Left cardiac atrium (tissue), 4 donors: ENCODE measurements around the gene CORO1C. TPM values are rescaled to one million over a fixed set of nuclear protein-coding genes. Genes with fewer than 3 reads are reported as not detected.
A peak's percentile ranks its signal among the peaks of the same experiment; 100 is the strongest.

Experiments used
- ATAC-seq, 2 donors: fragments of 200-7000 bp; cut with Tn5 transposase; one replicate each; pipeline ENCODE4 v1.9.1; 2020; ENCODE audit warnings: mild to moderate bottlenecking in 2 of 2, moderate library complexity in 2 of 2
- DNase-seq: peaks from one replicate; pipeline ENCODE4 v3.0.0-alpha.2; 2020
- intact Hi-C, 2 donors: fragments of 100-400 bp; cut with DNase I; formaldehyde crosslinking; loops; one replicate each; pipeline versions ENCODE4 v1.14.1 to v1.15.1; 2022 to 2023
- total RNA-seq, 2 donors: library from RNA; stranded (reverse); fragmentation: NEBNext Ultra II Directional; extraction: Animal tissue kit (Norgen Biotek cat#: 25700); gene quantifications; one replicate each; pipeline ENCODE4 v1.2.1, GENCODE V29; 2021
- donor health status: DM: no; HTN: yes; CAD: no.
- donor health status: DM: no; HTN: yes; CAD: no; lungs with severe emphysema.
- donor health status: DM: yes; HTN: yes; CAD: no.
- donor health status: Dilated cardiomyopathy.

The CORO1C gene
- total RNA-seq, 2 donors from 2014 or later, result 95.0 to 109 TPM

DNA sequence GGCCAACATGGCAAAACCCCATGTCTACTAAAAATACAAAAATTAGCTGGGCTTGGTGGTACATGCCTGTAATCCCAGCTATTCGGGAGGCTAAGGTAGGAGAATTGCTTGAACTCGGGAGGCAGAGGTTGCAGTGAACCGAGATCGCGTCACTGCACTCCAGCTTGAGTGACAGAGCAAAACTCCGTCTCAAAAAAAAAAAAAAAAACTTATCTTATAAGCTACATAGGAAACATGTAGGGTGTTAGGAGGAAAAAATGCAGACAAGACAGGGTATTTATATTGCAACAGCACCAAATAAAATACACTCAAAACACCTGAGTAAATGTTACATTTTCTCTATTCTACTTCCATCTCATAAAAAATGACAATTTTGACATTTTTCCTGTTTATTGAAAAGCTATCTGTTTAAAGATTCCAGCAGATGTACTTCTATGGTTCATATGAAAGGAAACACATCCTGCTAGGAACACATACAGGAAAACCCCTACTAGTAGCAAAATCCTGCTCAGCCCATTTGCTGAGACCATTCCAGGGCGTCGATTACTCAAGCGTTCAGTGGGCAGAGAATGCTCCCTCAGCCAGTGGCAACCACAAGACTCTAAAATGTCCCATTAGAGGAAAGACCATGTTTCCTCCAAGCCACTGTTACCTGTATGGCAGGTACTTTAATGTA, 19.7 kb downstream of the CORO1C start:
- no peak for DNase-seq
- no peak for ATAC-seq
- intact Hi-C loops, result no loop called here

DNA sequence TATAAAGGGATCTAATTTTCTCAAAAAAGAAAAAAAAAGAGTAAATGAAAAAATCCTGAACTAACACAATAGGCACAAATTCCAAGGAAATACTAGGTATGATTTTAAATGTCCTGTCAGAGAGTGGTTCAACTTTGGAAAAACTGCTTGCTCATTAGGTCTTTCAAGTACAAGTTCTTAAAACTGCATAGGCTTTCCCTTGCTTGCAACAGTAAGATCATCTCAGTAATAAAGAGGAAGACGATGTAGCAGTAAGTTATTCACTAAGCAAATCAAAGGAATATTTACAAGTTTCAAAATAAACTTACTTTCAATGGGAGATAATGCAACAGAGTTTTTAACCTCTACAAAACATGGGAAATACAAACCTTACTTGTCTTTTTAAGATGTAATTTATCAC, 21.6 kb downstream of the CORO1C start:
- no peak for ATAC-seq
- intact Hi-C loops, result no loop called here

DNA sequence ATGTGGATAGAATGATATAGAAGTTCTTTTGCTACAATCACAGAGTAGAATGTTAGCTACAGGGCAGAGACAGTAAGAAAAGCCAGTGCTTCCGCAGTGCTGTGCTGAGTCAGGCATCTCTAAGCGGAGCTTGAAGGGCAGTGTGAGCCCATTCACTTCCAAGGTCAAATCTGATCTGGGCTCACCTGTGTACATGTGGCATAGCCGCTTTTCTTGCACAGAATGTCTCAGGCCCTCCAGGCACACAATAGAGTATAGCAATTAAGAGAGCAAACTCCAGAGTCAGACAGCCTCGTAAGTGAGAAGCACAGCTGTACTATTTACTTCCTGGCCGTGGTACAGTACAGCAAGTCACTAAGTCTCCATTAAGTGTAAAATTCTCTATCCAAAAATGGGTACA, 26.8 kb downstream of the CORO1C start:
- ATAC-seq, result no peak
- no peak for DNase-seq
- intact Hi-C loops, result no loop called here

More for the DNA sequence above, 21.6 kb downstream of the CORO1C start:
- DNase-seq, result no peak

DNA sequence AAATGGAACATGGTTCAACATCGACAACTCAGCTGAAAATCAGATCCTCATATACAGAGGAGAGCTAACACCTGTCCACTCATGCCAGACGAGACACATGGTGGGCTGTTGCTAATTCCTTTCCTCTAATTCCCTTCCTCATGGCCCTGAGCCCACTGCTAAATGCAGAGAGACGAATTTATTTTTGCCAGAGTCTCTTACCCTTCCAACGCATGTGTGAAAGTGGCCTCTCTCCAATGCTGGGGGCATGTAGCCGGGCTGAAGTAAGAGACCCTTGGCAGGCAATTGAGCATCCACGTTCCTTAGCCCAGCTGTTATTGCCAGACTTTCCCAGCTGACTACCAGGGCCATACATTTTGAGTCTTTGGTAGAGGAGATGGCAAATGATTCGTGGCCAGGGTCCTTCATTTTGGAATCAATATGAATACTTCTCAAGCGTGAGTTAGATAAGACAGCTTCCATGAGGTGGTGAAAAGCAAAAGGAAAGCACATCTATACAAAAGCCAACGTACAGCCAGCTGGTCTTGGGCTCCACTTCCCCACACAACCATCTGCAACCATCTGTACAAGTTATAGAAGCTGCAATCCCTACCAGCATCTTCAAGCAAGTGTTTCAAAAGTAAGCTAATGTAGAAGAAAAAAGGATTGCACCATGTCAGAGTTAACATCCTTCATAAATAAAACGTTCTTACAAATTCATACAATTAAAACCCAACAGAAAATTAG, 28.6 kb downstream of the CORO1C start:
- DNase-seq, result no peak
- intact Hi-C loops, result no loop called here
- ATAC-seq, result peak in 1 of 2 donors; percentile 14

GRCh38 chr12:108701779-108702441, 29.4 kb downstream of the CORO1C start:
- intact Hi-C loops, result no loop called here
- ATAC-seq (peak; percentile 75 to 79), DNase-seq (no peak)

DNA sequence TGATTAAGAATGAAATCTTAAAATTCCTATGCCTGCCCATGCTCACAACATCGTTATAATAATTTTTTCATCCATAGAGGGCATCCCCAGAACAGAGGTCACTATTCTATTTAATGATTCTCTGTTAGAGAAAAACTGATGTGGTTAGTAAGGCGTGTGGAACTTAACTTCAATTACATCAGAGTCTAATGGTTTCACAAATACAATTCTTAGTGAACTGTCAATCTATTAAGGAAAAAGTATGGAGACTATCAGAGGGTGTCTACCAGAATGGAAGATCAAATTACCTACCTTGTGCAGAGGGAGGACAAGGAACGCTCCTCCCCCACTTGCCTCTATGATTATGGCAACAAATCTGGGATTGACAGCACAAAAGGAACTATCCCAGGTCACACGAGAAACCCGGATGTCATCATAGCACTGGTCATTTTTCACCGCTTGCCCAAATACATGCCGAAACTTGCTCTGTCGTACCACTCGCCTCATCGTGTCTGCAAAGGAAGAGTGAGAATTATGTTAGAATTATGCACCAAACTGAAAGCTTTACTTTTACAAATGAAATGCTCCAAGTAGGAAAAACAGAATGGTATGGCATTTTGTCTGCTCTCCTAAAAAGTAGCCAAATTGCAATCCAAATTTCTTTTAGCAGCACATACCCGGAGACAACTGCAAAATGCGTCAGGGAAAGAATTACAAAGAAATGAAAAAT, 30.3 kb downstream of the CORO1C start:
- ATAC-seq, result peak in 1 of 2 donors; percentile 23
- intact Hi-C loops, result no loop called here
- DNase-seq, result no peak

DNA sequence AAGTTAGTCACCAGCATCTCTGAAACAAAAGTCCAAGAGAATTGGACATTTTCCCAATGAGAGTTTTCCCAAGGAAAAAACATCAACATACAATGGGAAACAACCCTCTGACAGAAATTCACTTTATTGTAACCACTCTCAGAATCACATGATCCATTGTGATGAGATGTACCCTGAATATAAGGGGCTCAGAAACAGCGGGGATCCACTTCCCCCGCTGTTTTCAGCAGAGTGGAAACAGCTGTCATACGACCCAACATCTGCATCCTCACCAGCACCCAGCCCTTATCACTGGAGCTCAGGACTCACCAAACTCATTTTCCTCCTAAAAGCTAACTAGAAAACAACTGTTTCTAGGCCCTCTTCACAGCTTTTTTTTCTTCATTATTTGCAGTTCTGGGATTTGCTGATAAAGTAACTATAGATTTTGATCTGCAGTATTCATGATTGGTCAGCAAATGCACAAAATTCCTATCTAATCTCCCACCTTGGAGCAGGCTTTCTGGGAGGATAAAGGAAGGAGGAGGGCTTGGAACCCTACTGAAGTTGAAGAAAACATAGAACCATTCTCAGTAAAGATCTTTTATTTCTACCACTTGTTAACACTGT, 31.3 kb downstream of the CORO1C start:
- DNase-seq, result no peak
- intact Hi-C loops, result no loop called here
- no peak for ATAC-seq

DNA sequence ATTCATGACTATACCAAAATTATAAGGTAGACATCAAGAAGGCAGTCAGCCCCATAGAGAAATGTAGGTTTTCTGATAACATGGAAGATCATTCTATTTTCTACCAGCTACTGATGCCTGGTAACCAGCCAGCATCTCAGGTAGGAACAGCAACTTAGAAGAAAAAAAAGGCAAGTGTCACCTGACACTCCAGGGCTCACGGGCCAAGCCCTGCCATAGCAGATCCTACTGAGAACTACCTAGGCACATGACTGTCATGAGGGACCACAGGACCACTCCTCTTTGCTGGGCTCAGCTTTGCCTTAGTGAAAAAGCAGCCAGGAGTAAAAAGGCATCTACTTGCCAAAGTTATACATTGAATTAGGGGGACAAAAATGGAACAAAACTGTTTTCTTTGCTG, 33.4 kb downstream of the CORO1C start:
- ATAC-seq (no peak), DNase-seq (no peak)
- intact Hi-C loops, result no loop called here

GRCh38 chr12:108696996-108697290, 34.4 kb downstream of the CORO1C start:
- intact Hi-C loops, result no loop called here
- no peak for DNase-seq
- ATAC-seq, result no peak

DNA sequence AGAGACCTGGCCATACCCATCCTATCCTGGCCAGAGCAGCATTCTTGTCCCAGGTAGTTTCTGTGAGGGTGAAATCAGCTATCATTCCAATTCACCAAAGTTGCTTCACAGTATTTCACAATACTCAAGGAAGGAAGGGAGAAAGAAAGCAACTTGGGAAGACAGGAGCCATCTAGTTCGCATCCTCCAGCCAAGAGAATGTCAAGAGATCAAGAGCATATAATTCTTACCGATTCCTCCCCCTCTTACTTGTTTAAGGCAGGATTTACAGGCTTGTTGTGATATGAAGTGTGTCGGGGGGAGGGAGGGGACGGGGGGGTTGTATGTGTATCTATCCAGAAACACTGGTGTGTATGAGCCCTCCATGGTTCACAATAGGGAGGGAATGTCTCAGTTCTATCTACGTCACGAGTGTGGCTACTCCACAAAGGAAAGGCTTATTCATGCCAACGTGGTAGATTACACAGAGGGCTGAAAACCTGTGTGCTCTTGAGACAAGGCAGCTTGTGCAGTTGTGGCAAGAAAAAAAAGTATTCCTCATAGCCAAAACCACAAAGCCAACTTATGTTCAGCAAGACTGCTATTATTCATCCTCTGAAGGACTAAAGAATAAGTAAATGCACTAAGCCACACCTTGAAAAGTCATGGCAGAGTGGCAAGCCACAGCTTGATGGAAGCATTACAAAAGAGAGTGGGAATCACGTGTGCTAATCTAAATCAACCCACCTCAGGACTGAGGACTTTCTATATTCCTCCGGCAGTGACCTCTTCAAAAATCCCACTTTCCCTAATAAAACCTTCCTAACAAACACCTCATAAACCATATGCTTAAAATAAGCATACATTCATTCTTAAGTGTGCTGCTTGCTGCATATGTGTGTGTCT, 35.0 kb downstream of the CORO1C start:
- intact Hi-C loops, result no loop called here
- peak in 1 of 2 donors; percentile 54 for ATAC-seq
- no peak for DNase-seq

DNA sequence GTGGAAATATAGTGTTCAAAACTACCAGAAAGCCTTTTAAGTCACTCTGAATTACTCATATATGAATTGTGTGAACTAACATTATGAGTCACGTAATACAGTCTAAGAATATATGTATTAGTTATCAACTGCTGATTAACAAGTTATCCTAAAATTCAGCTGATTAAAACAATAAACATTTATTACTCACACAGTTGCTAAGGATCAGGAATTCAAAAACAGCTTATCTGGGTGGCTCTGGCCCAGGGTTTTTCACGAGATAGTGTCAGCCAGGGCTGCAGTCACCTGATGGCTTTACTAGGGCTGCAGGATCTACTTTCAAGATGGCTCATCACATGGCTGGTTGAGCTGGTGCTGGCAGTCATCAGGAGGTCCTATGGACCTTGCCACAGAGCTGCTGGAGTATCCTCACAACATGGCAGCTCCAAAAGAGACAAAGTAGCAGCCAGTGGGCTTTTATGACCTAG, 36.5 kb downstream of the CORO1C start:
- ATAC-seq, result no peak
- intact Hi-C loops, result no loop called here

DNA sequence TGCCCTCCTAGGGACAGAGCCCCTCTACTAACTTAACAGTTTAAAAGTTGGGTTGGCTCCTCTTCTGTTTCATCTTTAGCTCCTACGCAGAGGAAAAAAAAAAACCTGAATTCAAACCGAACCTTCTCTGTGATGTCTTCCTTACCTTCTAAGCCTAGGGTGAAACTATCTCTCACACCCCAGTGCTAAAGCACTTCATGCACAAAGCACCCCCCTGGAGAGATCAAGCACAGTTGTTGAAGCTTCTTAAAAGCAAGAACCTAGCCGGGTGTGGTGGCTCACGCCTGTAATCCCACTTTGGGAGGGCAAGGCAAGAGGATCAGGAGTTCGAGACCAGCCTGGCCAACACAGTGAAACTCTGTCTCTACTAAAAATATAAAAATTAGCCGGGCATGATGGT, 37.6 kb downstream of the CORO1C start:
- intact Hi-C loops, result no loop called here
- DNase-seq (no peak), ATAC-seq (no peak)

More for the DNA sequence above, 36.5 kb downstream of the CORO1C start:
- no peak for DNase-seq

GRCh38 chr12:108693186-108693730, 38.1 kb downstream of the CORO1C start:
- ATAC-seq (no peak), DNase-seq (no peak)
- intact Hi-C loops, result no loop called here

GRCh38 chr12:108691998-108692808, 39.1 kb downstream of the CORO1C start:
- intact Hi-C loops, result loop anchor here in 1 of 2 donors (2.0 kb wide), 1 partner anchor 39 kb away; the partner anchor contains the start of gene CORO1C
- ATAC-seq, result peak; percentile 8 to 9

GRCh38 chr12:108691175-108691997, 39.9 kb downstream of the CORO1C start:
- DNase-seq (peak; percentile 97), ATAC-seq (peak; percentile 95)
- intact Hi-C loops, result loop anchor here in 1 of 2 donors (2.0 kb wide), 1 partner anchor 39 kb away; the partner anchor contains the start of gene CORO1C

More at GRCh38 chr12:108691998-108692808, 39.1 kb downstream of the CORO1C start:
- DNase-seq, result peak; percentile 41

- DNase-seq (no peak), ATAC-seq (no peak)
- intact Hi-C loops, result loop anchor here in 1 of 2 donors (2.0 kb wide), 1 partner anchor 40 kb away; the partner anchor contains the start of gene CORO1C
Observed at GRCh38 chr12:108690542-108691174, 40.7 kb downstream of the CORO1C start.
